Measurements from ENCODE around the gene SEPTIN10.

The SEPTIN10 gene

DNA sequence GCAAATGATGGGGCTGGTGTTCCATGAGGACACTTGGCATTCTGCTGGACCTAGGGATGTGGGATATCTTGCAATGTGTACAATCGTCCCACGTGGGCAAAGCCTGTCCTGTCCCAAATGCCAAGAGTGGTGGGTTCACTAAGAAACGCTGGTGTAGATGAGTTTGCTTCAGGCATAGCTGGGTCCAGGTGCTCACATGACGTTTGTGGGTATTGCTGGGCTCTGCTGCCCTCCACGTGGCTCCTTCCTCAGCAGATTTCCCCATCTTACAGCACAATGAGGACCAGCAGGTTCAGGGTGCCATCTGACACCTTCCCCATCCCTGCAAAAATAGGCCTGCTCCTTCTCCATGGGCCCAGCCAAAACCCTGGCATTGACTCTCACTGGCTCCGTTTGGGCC is 105.9 kb downstream of the SEPTIN10 start:
- no peak overlapping the region for H3K27ac ChIP-seq
- no peak for TF ChIP-seq ZFX (IDR thresholded peaks at IDR 0.05; ENCODE audit: borderline replicate concordance)
- TF ChIP-seq, protein P1, sequence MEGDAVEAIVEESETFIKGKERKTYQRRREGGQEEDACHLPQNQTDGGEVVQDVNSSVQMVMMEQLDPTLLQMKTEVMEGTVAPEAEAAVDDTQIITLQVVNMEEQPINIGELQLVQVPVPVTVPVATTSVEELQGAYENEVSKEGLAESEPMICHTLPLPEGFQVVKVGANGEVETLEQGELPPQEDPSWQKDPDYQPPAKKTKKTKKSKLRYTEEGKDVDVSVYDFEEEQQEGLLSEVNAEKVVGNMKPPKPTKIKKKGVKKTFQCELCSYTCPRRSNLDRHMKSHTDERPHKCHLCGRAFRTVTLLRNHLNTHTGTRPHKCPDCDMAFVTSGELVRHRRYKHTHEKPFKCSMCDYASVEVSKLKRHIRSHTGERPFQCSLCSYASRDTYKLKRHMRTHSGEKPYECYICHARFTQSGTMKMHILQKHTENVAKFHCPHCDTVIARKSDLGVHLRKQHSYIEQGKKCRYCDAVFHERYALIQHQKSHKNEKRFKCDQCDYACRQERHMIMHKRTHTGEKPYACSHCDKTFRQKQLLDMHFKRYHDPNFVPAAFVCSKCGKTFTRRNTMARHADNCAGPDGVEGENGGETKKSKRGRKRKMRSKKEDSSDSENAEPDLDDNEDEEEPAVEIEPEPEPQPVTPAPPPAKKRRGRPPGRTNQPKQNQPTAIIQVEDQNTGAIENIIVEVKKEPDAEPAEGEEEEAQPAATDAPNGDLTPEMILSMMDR (IDR thresholded peaks at IDR 0.05): no peak

DNA sequence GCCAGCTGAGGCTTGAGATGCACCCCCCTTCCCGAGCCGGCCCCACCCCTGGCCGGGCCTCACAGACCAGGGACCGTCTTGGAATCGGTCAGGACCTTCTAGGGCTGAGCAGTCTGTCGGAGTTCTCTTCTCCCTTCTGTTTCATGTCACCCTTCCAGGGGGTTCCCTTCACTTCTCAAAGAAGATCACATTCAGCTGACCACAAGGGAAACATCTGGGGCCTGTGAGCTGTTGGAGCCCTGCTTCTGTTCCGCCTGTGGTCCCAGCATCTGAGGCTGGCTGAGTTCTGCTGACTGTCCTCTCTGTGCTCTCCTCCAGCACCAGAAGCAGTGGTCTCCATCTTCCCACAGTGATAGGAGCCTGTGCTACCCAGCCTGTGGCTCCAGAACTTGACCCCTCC is 106.5 kb downstream of the SEPTIN10 start:
- no peak overlapping the region for H3K27ac ChIP-seq
- TF ChIP-seq ZFX (IDR thresholded peaks at IDR 0.05; ENCODE audit: borderline replicate concordance): no peak
- TF ChIP-seq, protein P1 (IDR thresholded peaks at IDR 0.05): no peak

- H3K27ac ChIP-seq: no peak overlapping the region
- no peak for TF ChIP-seq ZFX (IDR thresholded peaks at IDR 0.05; ENCODE audit: borderline replicate concordance)
- TF ChIP-seq, protein P1 (IDR thresholded peaks at IDR 0.05): no peak
Observed at GRCh38 chr2:109503191-109503590, 110.6 kb downstream of the SEPTIN10 start.

DNA sequence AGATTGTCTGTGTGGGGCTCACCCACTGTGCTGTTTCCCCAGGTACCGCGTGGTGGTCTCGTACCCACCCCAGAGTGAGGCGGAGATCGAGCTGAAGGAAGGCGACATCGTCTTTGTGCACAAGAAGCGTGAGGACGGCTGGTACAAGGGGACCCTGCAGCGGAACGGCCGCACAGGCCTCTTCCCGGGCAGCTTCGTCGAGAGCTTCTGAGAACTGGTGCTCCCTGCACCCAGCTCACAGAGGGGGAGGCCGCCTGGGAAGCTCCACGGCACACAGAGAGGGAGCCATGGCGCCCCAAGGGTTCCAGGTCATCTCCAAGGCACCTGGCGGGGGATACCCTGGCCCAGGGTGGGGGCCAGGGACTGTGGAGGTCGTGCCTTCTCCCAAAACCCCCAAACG is 112.3 kb downstream of the SEPTIN10 start:
- TF ChIP-seq ZFX (IDR thresholded peaks at IDR 0.05; ENCODE audit: borderline replicate concordance): no peak
- TF ChIP-seq, protein P1 (IDR thresholded peaks at IDR 0.05): no peak
- H3K27ac ChIP-seq: no peak overlapping the region

DNA sequence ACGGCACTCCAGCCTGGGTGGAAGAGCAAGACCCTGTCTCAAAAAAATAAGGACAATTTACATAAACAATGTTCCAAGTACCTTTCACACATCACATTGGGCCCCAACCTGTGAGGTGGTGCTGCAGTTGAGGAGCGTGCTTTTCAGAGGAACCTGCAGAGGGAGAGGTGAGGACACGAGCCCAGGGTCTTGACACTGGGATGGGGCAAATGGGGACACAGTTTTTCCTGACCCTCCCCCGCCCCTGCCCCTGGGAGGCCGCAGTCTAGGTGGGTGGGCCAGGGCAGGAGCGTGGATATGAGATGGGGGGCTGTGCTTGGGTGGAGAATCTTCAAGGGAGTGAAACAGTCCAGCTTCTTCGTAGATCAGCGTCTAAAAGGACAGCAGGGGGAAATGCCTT is 112.9 kb downstream of the SEPTIN10 start:
- no peak for TF ChIP-seq ZFX (IDR thresholded peaks at IDR 0.05; ENCODE audit: borderline replicate concordance)
- TF ChIP-seq, protein P1 (IDR thresholded peaks at IDR 0.05): no peak
- no peak overlapping the region for H3K27ac ChIP-seq

DNA sequence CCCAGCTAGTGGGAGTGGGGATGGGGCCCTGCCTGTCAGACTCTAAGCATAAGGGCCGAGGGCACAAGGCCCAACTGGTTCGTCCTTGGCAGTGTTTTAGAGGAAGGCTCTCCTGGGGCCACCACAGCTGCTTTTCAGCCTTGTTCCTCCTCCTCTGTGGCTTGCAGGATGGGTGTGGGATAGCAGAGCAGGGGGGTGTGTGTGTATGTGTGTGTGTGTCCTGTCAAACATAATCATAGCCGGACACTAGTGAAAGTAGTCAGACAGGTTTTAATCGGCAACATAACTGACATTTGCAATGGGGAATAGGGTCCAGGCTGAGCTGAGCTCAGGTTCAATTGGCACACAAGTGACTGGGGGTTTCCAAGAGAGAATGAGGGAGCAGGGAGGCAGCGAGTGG is 114.2 kb downstream of the SEPTIN10 start:
- TF ChIP-seq, protein P1 (IDR thresholded peaks at IDR 0.05): no peak
- no peak for TF ChIP-seq ZFX (IDR thresholded peaks at IDR 0.05; ENCODE audit: borderline replicate concordance)
- no peak overlapping the region for H3K27ac ChIP-seq

DNA sequence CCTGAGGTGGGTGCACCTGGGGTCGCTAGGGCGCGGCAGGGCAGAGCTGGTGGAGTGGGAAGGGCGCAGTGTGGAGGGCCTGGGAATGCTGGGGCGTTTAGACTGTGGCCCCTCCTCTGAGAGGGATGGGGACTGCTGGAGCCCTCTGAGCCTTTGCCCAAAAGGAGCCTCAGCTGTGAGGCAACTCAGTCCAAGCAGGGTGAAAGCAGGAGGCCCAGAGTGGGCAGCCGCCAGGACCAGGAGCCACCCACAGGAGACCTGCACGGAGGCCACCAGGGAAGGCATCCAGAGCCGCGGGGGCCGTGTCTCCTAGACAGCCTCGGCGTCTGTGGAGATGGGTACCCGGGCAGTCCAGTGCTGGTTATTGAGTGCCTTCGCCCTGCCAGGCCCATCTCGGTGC is 114.9 kb downstream of the SEPTIN10 start:
- no peak overlapping the region for H3K27ac ChIP-seq
- TF ChIP-seq, protein P1 (IDR thresholded peaks at IDR 0.05): no peak
- no peak for TF ChIP-seq ZFX (IDR thresholded peaks at IDR 0.05; ENCODE audit: borderline replicate concordance)

Data from 22Rv1 (cell line).